NCI-H748 treated with DMSO at 0.1 percent for 48 hours (cell line): ENCODE measurements around the gene KLHL22.
"Not testable (repeated sequence)": the region's sequence is repeated elsewhere in the genome, so short reads cannot be mapped to it uniquely, and the experiment has no call there.

Experiments
- DNase-seq: peaks from one replicate; lab custom pipeline; 2025; lab: John Stamatoyannopoulos, UW

KLHL22 gene

DNA sequence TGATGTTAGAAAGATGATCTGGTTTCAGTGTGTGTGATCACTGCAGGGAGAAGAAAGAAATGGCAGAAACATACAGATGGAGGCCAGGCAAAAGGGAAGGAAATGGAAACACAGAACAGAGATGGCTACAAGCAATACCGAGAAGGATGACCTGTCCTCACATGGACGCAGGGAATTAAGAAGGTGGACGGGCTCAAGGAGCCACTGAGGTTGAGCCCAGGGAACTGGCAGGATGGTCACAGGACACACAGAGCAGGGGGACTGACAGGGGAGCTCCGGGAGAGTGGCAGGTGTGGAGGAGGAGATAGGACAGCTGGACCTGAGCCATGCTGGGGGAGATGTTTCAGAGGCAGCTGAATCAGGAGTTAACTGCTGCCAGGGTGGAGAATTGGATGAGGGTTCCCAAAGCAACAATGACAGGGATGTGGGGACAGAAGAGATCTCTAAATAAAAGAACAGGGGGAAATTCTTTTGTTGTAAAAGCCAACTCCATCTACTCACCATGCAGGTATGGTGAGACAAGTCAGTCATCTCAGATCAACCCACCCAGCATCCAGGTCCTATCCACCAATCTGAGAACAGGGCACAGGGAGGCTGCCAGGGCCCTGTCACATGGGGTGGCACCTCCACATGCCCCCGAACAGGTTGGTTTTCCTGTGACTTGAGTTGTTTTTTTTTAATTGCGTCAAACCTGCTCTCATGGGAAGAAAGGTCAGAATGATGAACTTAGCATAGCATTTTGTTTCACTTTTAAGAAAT lies 26.3 kb downstream of the KLHL22 start:
- DNase-seq, result no peak

GRCh38 chr22:20466659-20467379 lies 28.8 kb downstream of the KLHL22 start:
- no peak for DNase-seq

GRCh38 chr22:20465759-20466077 lies 29.9 kb downstream of the KLHL22 start:
- DNase-seq, result no peak

GRCh38 chr22:20464912-20465758 lies 30.5 kb downstream of the KLHL22 start:
- no peak for DNase-seq

- DNase-seq, result no peak
These were observed 31.4 kb downstream of the KLHL22 start for GRCh38 chr22:20464096-20464614.

DNA sequence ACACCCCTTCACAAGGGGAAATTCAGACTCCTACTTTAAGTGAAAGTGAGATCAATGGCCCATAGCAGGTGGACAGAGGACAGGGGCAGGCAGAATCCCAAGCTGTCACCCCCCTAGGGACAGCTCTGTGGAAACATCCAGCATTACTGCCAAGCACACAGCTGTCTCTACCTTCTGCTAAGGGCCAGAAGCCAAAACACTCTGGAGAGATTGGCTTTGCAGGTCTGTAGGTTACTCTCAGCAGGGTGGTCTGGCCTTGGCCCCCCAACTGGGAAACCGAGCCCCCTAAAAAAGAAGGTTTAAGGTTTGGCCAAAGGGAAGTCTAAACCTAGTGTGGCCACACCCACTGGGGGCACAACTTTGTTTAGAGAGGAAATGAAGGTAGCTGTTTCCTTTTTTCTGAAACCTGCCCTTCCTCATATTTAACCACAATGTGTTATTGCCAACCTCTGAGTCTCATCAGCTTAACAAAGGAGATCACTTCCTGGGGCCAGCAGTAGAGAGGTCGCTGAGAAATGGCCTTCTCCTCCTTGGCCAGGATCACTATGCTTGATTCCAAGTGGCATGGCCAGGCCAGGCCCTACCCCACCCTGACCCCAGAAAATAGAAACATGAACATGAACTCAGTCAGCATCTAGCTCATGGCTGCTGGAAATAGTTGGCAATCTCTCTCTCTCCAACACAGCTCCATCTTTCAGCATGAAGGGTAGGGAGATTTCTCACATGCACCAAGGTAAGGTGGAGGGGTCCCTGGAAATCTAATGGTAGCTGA lies 32.1 kb downstream of the KLHL22 start:
- DNase-seq, result no peak

DNA sequence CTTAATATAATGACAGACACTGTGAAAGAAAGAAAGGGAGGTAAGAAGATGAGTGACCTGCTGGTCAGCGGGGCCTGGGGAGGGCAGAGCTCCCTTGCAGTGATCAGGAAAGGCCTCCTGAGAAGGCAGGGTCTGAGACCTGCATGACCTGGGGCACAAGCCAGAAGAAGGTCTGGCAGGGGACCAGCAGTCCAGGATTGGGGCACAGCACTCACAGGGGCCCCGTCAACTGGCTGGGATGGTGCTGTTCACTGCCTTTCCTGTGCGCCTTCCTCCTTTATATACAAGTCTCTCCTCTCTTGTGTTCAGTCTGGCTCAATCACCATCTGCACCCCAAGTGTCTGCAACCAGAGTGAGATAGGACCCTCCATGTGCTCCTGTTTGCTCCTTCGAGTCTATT lies 35.7 kb downstream of the KLHL22 start:
- no peak for DNase-seq

DNA sequence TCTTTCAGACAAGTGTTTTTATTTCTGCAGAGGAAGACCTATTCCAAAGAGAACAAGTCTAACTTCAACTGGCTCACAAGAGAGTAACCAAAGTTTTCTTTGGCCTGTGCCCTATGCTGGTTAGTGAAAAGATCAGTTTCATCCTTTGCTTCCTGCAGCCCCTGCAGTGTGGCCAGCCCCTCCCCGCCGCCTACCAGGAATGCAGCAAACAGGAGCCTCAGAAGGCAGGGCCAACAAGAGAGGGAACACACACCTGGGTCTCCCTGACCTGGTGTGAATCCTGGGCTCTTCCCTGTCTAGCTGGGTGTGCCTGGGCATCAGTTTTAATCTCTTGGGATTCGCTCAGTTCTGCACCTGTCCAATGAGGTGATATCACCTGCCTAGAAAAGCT lies 36.4 kb downstream of the KLHL22 start:
- DNase-seq, result no peak

GRCh38 chr22:20458530-20459151 lies 37.0 kb downstream of the KLHL22 start:
- DNase-seq, result no peak

- DNase-seq, result no peak
These were observed 37.9 kb downstream of the KLHL22 start for GRCh38 chr22:20457506-20458240.

DNA sequence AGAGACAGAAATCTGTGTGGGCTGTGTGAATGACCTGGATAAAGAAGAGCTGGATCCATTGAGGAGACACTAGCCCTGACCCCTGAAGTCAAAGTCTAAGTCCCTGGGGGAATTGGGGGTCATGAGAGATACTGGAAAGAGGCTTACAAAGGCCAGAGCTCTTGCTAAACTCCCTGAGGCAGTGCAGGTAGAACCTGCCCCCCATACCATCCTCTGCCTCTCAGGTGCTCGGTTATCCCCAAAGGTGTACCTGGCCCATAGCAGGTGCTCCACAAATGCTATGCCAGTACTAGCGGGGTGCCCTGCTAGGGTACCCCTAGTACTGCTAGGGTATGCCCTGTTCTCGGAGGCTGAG lies 38.9 kb downstream of the KLHL22 start:
- no peak for DNase-seq

DNA sequence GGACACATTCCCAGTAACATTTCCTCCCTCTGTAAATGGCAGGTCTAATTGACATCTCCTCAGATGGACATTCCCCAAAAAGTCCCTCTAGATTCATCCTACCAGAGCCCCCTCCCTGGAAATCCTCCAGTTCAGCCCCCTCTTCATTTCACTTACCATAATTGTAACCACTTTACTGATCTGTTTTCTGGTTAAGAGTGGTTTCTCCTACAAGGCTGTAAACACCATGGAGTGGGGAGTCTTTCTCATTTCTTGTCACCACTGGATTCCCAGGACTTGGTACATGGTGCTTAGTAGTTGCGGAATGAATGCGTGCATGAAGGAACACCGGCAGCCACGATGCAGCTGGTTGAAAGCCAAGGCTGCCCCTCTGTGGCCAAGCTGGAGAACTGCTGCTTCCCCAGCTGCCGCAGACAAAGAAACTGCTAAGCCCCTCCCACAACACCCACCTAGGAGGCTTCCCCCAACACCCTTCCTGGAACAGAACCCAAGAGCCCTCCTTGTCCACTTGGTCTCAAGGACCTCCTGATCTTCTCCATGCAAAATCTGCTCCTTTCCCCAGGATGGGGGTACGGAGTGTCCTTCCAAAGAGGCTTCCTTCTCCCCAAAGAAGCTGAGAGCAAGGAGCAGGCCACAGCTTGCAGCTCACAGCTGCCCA lies 39.4 kb downstream of the KLHL22 start:
- DNase-seq, result peak; percentile 8

GRCh38 chr22:20455709-20456063 lies 39.9 kb downstream of the KLHL22 start:
- no peak for DNase-seq

- no peak for DNase-seq
These were observed 42.4 kb downstream of the KLHL22 start for GRCh38 chr22:20453222-20453621.

GRCh38 chr22:20451920-20452319 lies 43.7 kb downstream of the KLHL22 start:
- DNase-seq, result no peak

DNA sequence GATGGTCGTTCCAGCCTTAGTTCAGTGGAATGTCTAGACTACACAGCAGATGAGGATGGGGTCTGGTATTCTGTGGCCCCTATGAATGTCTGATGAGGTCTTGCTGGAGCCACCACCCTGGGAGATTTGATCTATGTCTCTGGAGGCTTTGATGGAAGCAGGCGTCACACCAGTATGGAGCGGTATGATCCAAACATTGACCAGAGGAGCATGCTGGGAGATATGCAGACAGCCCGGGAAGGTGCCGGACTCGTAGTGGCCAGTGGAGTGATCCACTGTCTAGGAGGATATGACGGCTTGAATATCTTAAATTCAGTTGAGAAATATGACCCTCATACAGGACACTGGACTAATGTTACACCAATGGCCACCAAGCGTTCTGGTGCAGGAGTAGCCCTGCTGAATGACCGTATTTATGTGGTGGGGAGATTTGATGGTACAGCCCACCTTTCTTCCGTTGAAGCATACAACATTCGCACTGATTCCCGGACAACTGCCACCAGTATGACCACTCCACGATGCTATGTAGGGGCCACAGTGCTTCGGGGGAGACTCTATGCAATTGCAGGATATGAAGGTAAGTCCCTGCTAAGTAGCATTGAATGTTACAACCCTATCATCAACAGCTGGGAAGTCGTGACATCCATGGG lies 44.3 kb downstream of the KLHL22 start:
- DNase-seq, result not testable (repeated sequence)

DNA sequence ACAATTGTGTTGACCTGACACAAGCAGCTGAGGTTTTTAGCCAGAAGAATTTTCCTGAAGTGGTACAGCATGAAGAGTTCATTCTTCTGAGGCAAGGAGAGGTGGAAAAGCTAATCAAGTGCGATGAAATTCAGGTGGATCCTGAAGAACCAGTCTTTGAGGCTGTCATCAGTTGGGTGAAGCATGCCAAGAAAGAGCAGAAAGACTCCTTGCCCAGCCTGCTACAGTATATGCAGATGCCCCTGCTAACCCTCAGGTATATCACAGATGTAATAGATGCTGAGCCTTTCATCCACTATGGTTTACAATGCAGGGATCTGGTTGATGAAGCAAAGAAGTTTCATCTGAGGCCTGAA lies 45.1 kb downstream of the KLHL22 start:
- no peak for DNase-seq

GRCh38 chr22:20449819-20450550 lies 45.6 kb downstream of the KLHL22 start:
- DNase-seq, result no peak

- no peak for DNase-seq
These were observed 47.0 kb downstream of the KLHL22 start for GRCh38 chr22:20448630-20449029.
